Uterus (tissue), 2 donors: Measurements from ENCODE around the gene CRACDL.

ENCODE experiments used
- CTCF ChIP-seq, 4 experiments: fragments of 200-600 bp in 2 of 4; fragments of 450-650 bp in 2 of 4; sonication (generic) in 2 of 4; IDR thresholded peaks; one replicate each; pipeline ENCODE4 v1.5.1; 2016 to 2019; ENCODE audit warnings: antibody characterized with exemption in 4 of 4, mild to moderate bottlenecking in 2 of 4, moderate library complexity in 1 of 4
- POLR2A ChIP-seq, 2 donors: fragments of 450-650 bp; IDR thresholded peaks; one replicate each; pipeline ENCODE4 v1.6.1; 2016; ENCODE audit warnings: antibody characterized with exemption in 2 of 2, mild to moderate bottlenecking in 1 of 2, moderate library complexity in 1 of 2

- TF ChIP-seq CTCF (IDR thresholded peaks at IDR 0.05) (no peak), POLR2A (IDR thresholded peaks at IDR 0.05) (no peak)
Observed at GRCh38 chr2:98759827-98760625, 176.0 kb downstream of the CRACDL start.
